GM18526 (cell line): ENCODE measurements around the gene OR8I2.

Experiments
- POLR2A ChIP-seq: IDR thresholded peaks from 3 replicates; pipeline ENCODE4 v1.6.1; 2011; ENCODE audit not compliant: insufficient read length; ENCODE audit errors: extremely low read depth

OR8I2 gene

GRCh38 chr11:56093008-56093407 lies at the start of gene OR8I2:
Gene OR8I2 (plus strand): TSS chr11:56093308. CDS start chr11:56093308, 0 bp downstream.
- no peak for TF ChIP-seq POLR2A

GRCh38 chr11:56045538-56045937 lies 47.6 kb upstream of the OR8I2 start:
- no peak for TF ChIP-seq POLR2A

- no peak for TF ChIP-seq POLR2A
Measured at GRCh38 chr11:56048480-56048879, 44.6 kb upstream of the OR8I2 start.

- no peak for TF ChIP-seq POLR2A
Measured at GRCh38 chr11:56049487-56049886, 43.6 kb upstream of the OR8I2 start.

- no peak for TF ChIP-seq POLR2A
Measured at GRCh38 chr11:56066980-56067379, 26.1 kb upstream of the OR8I2 start.

GRCh38 chr11:56089697-56090096 lies 3.4 kb upstream of the OR8I2 start:
- TF ChIP-seq POLR2A, result no peak

GRCh38 chr11:56103210-56103737 lies 10.2 kb downstream of the OR8I2 start, which contains the start of gene OR8H2:
Gene OR8H2 (plus strand): TSS chr11:56103687. CDS start chr11:56105043, 1,356 bp downstream.
- TF ChIP-seq POLR2A, result no peak

GRCh38 chr11:56122073-56122472 lies 29.0 kb downstream of the OR8I2 start, which contains the start of gene OR8H3:
Gene OR8H3 (plus strand): TSS chr11:56122373. CDS start chr11:56122373, 0 bp downstream.
- no peak for TF ChIP-seq POLR2A

- TF ChIP-seq POLR2A, result no peak
Measured at GRCh38 chr11:56140151-56140661, 47.1 kb downstream of the OR8I2 start, which contains the start of gene OR8J3. Gene OR8J3 (minus strand): TSS chr11:56140201. CDS start chr11:56137718, 2,483 bp downstream.
